ENCODE data around the gene ACSS3. TPM values are rescaled to one million over a fixed set of nuclear protein-coding genes. Genes with fewer than 3 reads are reported as not detected.
"Not testable (repeated sequence)": the region's sequence is repeated elsewhere in the genome, so short reads cannot be mapped to it uniquely, and the experiment has no call there.

Gene ACSS3, protein sequence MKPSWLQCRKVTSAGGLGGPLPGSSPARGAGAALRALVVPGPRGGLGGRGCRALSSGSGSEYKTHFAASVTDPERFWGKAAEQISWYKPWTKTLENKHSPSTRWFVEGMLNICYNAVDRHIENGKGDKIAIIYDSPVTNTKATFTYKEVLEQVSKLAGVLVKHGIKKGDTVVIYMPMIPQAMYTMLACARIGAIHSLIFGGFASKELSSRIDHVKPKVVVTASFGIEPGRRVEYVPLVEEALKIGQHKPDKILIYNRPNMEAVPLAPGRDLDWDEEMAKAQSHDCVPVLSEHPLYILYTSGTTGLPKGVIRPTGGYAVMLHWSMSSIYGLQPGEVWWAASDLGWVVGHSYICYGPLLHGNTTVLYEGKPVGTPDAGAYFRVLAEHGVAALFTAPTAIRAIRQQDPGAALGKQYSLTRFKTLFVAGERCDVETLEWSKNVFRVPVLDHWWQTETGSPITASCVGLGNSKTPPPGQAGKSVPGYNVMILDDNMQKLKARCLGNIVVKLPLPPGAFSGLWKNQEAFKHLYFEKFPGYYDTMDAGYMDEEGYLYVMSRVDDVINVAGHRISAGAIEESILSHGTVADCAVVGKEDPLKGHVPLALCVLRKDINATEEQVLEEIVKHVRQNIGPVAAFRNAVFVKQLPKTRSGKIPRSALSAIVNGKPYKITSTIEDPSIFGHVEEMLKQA
- not detected for total RNA-seq

DNA sequence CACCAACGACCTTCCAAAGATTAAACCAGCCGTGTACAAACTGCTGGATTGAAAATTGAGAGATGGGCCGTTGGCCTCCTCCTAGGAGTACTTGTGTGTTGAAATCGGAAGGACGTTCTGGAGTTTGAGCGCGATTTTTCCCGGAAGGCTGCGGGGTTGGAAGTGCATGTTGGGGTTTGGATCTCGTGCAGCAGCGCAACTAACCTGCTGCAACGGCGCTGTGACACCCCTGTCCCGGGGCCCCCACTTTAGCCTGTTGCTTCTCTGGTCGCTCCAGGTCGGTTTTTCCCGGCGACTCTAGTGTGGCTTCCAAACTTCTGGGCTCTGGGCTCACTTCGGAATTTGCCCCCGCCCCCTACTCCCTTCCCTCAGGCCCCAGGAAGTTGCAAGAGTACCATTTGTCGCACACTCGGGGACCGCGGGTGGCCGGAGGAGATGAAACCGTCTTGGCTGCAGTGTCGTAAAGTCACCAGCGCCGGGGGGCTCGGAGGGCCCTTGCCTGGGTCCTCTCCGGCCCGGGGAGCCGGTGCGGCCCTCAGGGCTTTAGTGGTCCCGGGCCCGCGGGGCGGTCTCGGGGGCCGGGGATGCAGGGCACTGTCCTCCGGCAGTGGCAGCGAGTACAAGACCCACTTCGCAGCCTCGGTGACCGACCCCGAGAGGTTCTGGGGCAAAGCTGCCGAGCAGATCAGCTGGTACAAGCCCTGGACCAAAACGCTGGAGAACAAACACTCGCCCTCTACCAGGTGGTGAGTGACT is at the start of gene ACSS3:
Gene ACSS3 (plus strand): TSS at position 394 of the 756 bp plus-strand sequence. CDS start 42 bp downstream, at position 436.
- Mint-ChIP-seq H3K4me3 (no peak within 1 kb of the TSS), H3K4me1 (no peaks in the 10 kb centered on the region), H3K9me3 (ENCODE audit: low read depth) (peaks cover 4% of the 10 kb centered on the region), H3K36me3 (ENCODE audit: low read depth) (no peaks in the 10 kb centered on the region), H3K27me3 (peaks cover 21% of the 10 kb centered on the region), H3K27ac (no peak within 1 kb of the TSS)
- ChIA-PET POLR2A (no interaction called here), CTCF (no interaction called here)
- intact Hi-C loops (cut with DNase I, micrococcal nuclease): no loop called here
- ATAC-seq (no peak), DNase-seq (no peak)

DNA sequence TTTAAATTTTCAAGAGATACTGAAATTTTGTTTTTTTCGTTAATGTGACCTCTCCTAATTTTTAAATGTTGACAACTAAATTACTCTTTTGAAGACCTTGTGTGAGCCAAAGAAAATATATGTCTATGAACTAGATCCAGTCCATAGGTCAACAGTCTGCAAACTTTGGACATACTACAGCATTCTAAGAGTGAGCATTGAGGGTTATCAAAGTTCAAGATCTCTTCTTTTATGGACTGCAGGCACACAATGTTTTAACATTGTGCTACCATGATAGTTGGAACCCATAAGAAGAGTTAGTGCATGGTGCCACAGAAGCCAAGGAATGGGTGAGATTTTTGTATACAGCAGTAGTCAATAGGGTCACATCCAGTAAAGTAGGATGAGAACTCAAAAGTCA is 43.0 kb upstream of the ACSS3 start:
- Mint-ChIP-seq H3K4me3 (no peak overlapping the region), H3K36me3 (ENCODE audit: low read depth) (no peaks in the 10 kb centered on the region), H3K27me3 (no peaks in the 10 kb centered on the region), H3K27ac (no peak overlapping the region), H3K4me1 (no peaks in the 10 kb centered on the region), H3K9me3 (ENCODE audit: low read depth) (peaks cover 2% of the 10 kb centered on the region)
- ATAC-seq (no peak), DNase-seq (no peak)
- intact Hi-C loops (cut with DNase I, micrococcal nuclease): no loop called here
- ChIA-PET CTCF (no interaction called here), POLR2A (no interaction called here)

DNA sequence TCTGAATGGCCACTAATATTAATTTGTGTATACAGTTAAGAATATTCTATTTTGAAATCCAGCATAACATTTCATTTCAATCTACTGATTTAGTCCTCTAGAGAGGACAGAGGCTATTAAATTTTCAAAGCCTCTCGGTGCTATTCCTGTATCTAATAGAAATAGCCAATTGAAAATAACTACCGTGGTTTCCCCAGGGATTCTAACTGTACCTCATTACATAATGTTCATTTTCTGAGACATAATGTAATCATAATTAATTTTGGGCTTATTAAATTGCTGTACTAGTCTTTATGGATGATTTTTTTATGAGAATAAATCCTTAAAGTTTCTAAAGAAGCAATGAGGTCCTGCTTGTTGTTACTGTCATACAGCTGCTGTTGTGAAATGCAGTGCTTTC is 38.6 kb upstream of the ACSS3 start:
- H3K4me3 Mint-ChIP-seq: no peak overlapping the region
- DNase-seq (no peak), ATAC-seq (no peak)
- CTCF ChIA-PET: no interaction called here
- H3K27me3 Mint-ChIP-seq: no peaks in the 10 kb centered on the region
- no peak overlapping the region for H3K27ac Mint-ChIP-seq
- POLR2A ChIA-PET: no interaction called here
- H3K4me1 Mint-ChIP-seq: no peaks in the 10 kb centered on the region
- no peaks in the 10 kb centered on the region for H3K36me3 Mint-ChIP-seq (ENCODE audit: low read depth)
- peaks cover 2% of the 10 kb centered on the region for H3K9me3 Mint-ChIP-seq (ENCODE audit: low read depth)
- intact Hi-C loops (cut with DNase I, micrococcal nuclease): no loop called here

DNA sequence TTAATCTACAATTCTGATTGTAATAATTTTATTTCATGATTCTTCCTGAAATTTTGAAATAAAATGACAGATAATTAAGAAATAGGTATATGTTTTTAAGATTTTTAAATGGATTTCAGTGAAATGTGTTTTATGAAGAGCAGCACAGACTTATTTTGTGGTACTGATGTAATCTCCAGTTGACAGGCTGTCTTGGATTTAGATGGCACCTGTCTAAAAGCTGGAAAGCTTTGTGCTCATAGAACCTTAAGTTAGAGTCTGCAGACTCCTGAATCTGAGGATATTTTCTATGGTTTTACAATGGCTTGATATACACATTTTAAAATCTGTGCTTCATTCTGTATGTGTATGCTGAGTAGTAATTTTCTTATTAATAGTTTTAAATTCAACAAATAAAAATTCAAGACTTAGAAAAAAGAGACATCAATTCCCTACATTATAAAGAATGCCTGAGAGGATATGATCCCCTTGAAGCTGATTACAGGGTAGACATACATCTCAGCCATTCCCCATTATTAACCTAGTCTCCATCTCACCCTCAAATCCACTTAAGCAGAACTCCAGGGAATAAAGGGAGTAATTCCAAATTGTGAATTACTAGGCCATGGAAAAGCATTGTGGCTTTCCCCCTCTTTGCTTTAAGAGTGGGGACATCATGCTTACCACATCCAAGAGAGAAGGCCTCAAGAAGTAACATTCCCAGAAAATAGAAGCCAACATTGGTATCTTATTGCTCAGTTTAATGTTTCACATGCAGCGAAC is 33.7 kb upstream of the ACSS3 start:
- H3K4me1 Mint-ChIP-seq: no peaks in the 10 kb centered on the region
- H3K27me3 Mint-ChIP-seq: no peaks in the 10 kb centered on the region
- no peak for ATAC-seq

DNA sequence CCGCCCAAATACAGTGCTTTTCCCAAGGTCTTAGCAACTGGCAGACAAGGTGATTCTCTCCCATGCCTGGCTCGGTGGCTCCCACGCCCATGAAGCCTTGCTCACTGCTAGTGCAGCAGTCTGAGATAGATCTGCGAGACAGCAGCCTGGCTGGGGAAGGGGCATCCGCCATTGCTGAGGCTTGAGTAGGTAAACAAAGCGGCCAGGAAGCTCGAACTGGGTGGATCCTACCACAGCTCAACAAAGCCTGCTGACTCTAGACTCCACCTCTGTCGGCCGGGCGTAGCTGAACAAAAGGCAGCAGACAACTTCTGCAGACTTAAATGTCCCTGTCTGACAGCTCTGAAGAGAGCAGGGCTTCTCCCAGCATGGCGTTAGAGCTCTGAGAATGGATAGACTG is 12.9 kb upstream of the ACSS3 start:
- H3K4me1 Mint-ChIP-seq; H3K27ac Mint-ChIP-seq; intact Hi-C loops (cut with DNase I, micrococcal nuclease); DNase-seq; POLR2A ChIA-PET; H3K27me3 Mint-ChIP-seq; CTCF ChIA-PET; ATAC-seq; H3K36me3 Mint-ChIP-seq (ENCODE audit: low read depth); H3K4me3 Mint-ChIP-seq: not testable (repeated sequence)
- peaks cover 16% of the 10 kb centered on the region for H3K9me3 Mint-ChIP-seq (ENCODE audit: low read depth)

More for the DNA sequence above, 33.7 kb upstream of the ACSS3 start:
- no peak overlapping the region for H3K27ac Mint-ChIP-seq
- DNase-seq: no peak
- ChIA-PET CTCF (no interaction called here), POLR2A (no interaction called here)
- peaks cover 2% of the 10 kb centered on the region for H3K9me3 Mint-ChIP-seq (ENCODE audit: low read depth)
- H3K4me3 Mint-ChIP-seq: no peak overlapping the region
- H3K36me3 Mint-ChIP-seq (ENCODE audit: low read depth): no peaks in the 10 kb centered on the region
- intact Hi-C loops (cut with DNase I, micrococcal nuclease): no loop called here

DNA sequence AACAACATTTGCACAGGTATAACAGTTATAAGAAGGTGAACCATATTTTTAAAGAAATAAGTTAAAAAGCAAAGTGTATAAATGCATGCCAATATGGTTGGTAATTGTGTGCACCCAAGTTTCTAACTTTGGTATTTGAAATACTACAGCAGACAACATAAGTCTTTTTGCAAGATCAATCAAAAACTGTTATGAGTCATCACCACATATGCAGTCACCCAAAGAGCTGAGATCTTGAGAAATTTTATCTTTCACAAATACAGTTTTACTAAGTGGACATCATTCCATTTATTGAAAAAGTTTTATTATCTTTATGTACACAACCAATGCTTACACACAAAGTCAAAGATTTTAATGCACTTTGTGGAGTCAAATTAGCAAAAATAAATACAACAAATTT is 7.0 kb upstream of the ACSS3 start:
- no peak for DNase-seq
- CTCF ChIA-PET: no interaction called here
- Mint-ChIP-seq H3K27ac (no peak overlapping the region), H3K36me3 (ENCODE audit: low read depth) (no peaks in the 10 kb centered on the region), H3K27me3 (no peaks in the 10 kb centered on the region), H3K4me3 (no peak overlapping the region), H3K4me1 (no peaks in the 10 kb centered on the region), H3K9me3 (ENCODE audit: low read depth) (peaks cover 2% of the 10 kb centered on the region)
- intact Hi-C loops (cut with DNase I, micrococcal nuclease): no loop called here
- ATAC-seq: no peak
- POLR2A ChIA-PET: no interaction called here

DNA sequence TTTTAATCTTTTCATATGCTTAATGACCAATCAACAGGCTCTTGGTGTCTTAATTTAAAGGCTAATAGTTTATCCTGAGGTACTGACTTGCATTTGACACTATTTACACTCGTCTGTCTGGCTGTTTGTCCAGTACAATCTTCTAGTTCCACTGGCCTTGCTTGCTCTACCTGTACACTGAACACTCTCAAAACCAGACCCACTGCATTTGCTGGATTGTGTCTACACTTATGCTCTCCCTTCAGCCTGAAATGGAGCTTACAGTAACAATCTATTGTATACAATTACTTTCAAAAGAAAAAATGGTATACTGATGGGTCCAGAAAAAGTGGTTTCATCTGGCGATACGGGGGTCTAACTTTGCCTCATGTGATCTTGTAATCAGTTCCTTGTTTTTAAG is 2.3 kb upstream of the ACSS3 start:
- ATAC-seq (no peak), DNase-seq (no peak)
- H3K27ac Mint-ChIP-seq: no peak overlapping the region
- peaks cover 2% of the 10 kb centered on the region for H3K9me3 Mint-ChIP-seq (ENCODE audit: low read depth)
- intact Hi-C loops (cut with DNase I, micrococcal nuclease): no loop called here
- POLR2A ChIA-PET: no interaction called here
- no peak overlapping the region for H3K4me3 Mint-ChIP-seq
- H3K27me3 Mint-ChIP-seq: peaks cover 21% of the 10 kb centered on the region
- CTCF ChIA-PET: no interaction called here
- H3K4me1 Mint-ChIP-seq: no peaks in the 10 kb centered on the region
- H3K36me3 Mint-ChIP-seq (ENCODE audit: low read depth): no peaks in the 10 kb centered on the region

DNA sequence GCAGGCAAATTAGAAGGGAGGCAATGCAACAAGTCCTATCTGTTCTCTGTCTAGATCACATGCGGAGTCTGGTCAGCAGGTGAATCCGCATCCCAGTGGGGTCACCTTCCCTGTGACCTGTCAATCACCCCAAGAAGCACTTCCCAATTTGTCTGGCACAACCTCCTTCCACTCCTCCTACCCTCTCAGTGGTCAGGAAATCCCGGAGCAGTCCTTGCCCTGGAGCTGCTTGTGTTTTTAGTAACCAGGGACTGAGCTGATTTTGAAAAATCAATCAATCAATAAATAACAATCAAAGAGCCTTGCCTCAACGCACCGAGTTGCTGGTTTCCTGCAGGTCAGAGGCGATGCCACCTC is 572 bp upstream of the ACSS3 start:
- CTCF ChIA-PET: interaction anchor here (0.5 kb wide), 1 partner anchor 16 kb away, joined by 3 read pairs; no protein-coding TSS in a partner anchor
- no peaks in the 10 kb centered on the region for H3K4me1 Mint-ChIP-seq
- POLR2A ChIA-PET: no interaction called here
- no peaks in the 10 kb centered on the region for H3K36me3 Mint-ChIP-seq (ENCODE audit: low read depth)
- H3K9me3 Mint-ChIP-seq (ENCODE audit: low read depth): peaks cover 3% of the 10 kb centered on the region
- H3K4me3 Mint-ChIP-seq: no peak overlapping the region
- no peak for DNase-seq
- peaks cover 21% of the 10 kb centered on the region for H3K27me3 Mint-ChIP-seq
- ATAC-seq: no peak
- no peak overlapping the region for H3K27ac Mint-ChIP-seq
- intact Hi-C loops (cut with DNase I, micrococcal nuclease): no loop called here

DNA sequence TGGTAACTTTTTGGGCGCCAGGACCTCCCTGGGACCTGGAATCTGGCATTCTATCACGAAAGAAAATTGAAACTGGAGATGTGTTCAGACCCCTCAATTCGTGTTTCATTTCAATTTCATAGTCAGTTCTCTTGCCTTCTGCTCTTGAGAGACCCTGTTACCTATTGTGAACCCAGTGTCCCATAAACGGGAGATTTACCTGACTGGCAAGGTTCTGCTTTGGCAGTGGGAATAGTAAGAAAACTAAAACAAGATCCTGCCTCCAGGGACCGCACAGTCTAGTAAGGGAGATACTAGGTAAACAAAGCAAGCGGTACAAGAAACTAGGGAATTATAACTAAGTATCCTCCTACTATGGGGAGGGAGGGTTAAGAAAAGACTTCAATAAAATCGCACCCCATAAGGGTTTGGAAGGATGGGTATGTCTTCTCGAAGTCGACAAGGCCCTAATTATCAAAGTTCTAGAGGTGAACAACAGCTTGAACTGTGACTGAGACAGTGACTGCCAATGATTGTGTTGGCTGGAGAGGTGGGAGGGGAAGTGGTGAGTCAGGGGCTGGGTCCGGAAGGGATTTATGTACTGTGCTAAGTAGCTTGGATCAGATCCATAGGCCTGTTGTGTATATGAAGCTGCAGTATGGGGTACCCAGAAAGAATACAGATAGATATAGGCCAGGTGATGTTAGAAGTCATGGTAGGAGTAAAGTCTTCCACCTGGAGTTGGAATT is 754 bp downstream of the ACSS3 start:
- ChIA-PET POLR2A (no interaction called here), CTCF (no interaction called here)
- intact Hi-C loops (cut with DNase I, micrococcal nuclease): no loop called here
- no peak for ATAC-seq
- H3K36me3 Mint-ChIP-seq (ENCODE audit: low read depth): no peaks in the 10 kb centered on the region
- H3K4me3 Mint-ChIP-seq: no peak overlapping the region
- H3K27ac Mint-ChIP-seq: no peak overlapping the region
- H3K27me3 Mint-ChIP-seq: peaks cover 21% of the 10 kb centered on the region
- H3K4me1 Mint-ChIP-seq: no peaks in the 10 kb centered on the region
- DNase-seq: no peak
- H3K9me3 Mint-ChIP-seq (ENCODE audit: low read depth): peaks cover 4% of the 10 kb centered on the region

DNA sequence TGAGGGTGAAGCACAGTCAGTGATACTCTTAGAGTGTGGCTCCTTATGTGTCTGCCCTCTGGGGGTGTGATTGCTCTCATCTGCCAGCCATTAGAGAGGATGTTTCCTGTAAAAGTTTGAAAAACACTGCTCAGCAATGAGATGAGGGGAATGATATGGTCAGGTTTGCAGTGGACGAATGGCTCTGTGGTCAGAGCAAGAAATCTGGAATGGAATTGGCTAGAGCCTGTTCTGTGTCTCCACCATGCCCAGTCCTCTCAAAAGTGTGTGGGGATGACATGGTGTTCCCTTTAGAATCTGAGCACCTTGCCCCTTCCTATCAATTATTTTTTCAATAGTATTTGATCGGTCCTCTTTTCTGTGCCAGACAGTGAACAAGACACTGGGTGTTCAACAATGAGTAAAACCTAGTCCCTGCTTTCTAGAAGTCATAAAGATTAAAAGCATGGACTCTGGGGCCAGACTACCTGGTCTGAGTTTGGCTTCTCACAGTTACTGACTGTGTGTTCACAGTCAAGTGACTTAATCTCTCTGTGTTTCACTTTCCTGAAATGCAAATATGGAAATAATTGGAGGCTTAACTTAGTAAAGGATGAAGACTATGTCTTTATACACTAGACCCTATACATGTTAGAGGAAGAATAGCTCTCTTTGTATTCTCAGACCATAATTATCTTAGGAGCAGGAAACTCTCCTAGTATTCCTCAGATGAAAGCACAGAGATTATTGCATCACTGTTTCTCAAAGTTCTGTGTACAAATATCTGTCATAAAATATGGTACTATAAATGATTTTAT is 1.6 kb downstream of the ACSS3 start:
- no peak overlapping the region for H3K27ac Mint-ChIP-seq

More for the DNA sequence above, 1.6 kb downstream of the ACSS3 start:
- ChIA-PET CTCF (no interaction called here), POLR2A (no interaction called here)
- intact Hi-C loops (cut with DNase I, micrococcal nuclease): no loop called here
- no peaks in the 10 kb centered on the region for H3K4me1 Mint-ChIP-seq
- peaks cover 4% of the 10 kb centered on the region for H3K9me3 Mint-ChIP-seq (ENCODE audit: low read depth)
- ATAC-seq (no peak), DNase-seq (no peak)
- no peak overlapping the region for H3K4me3 Mint-ChIP-seq
- no peaks in the 10 kb centered on the region for H3K36me3 Mint-ChIP-seq (ENCODE audit: low read depth)
- H3K27me3 Mint-ChIP-seq: peaks cover 21% of the 10 kb centered on the region

All from activated CD4-positive, alpha-beta T cell treated with anti-CD3 and anti-CD28 coated beads for 36 hours (primary cell).